Lung (tissue), 12 donors: ENCODE results near the gene CMKLR1. TPM values are rescaled to one million over a fixed set of nuclear protein-coding genes. Genes with fewer than 3 reads are reported as not detected.

Experiments
- ATAC-seq: fragments of 200-7000 bp; cut with Tn5 transposase; one replicate; pipeline ENCODE4 v1.9.1; 2020; ENCODE audit warnings: moderate number of reproducible peaks; ENCODE audit not compliant: insufficient read depth, low FRiP score
- DNase-seq, 3 donors: peaks; one replicate each; pipeline ENCODE4 v3.0.0-alpha.2; 2013 to 2017
- H3K27ac ChIP-seq, 2 donors: one replicate each; pipeline ENCODE4 v1.5.1; 2013; ENCODE audit warnings: mild to moderate bottlenecking in 2 of 2, moderate library complexity in 2 of 2, control low read depth in 1 of 2, inconsistent platforms in 1 of 2, low read depth in 1 of 2, low read length in 1 of 2
- H3K27me3 ChIP-seq, 3 donors: one replicate each; pipeline ENCODE4 v1.5.1; 2013; ENCODE audit warnings: low read length in 2 of 3; ENCODE audit not compliant: control insufficient read depth in 3 of 3, insufficient read depth in 3 of 3
- H3K36me3 ChIP-seq, 4 donors: one replicate each; pipeline ENCODE4 v1.5.1; 2013; ENCODE audit warnings: low read length in 4 of 4, mild to moderate bottlenecking in 1 of 4, moderate library complexity in 1 of 4; ENCODE audit not compliant: control insufficient read depth in 4 of 4, insufficient read depth in 4 of 4
- H3K4me1 ChIP-seq, 5 donors: one replicate each; pipeline ENCODE4 v1.5.1; 2013; ENCODE audit warnings: low read length in 5 of 5, mild to moderate bottlenecking in 2 of 5, moderate library complexity in 1 of 5; ENCODE audit not compliant: control insufficient read depth in 5 of 5, insufficient read depth in 5 of 5
- H3K4me3 ChIP-seq: one replicate; pipeline ENCODE4 v1.5.1; 2013; ENCODE audit warnings: mild to moderate bottlenecking, control low read depth, moderate library complexity
- H3K9ac ChIP-seq, 2 donors: one replicate each; pipeline ENCODE4 v1.5.1; 2013; ENCODE audit warnings: low read length in 2 of 2, control low read depth in 1 of 2; ENCODE audit not compliant: insufficient read depth in 1 of 2
- H3K9me3 ChIP-seq, 4 donors: one replicate each; pipeline ENCODE4 v1.5.1; 2013; ENCODE audit warnings: low read length in 3 of 4, mild to moderate bottlenecking in 1 of 4, moderate library complexity in 1 of 4; ENCODE audit not compliant: control insufficient read depth in 4 of 4, insufficient read depth in 3 of 4
- WGBS, 2 donors: extraction: QIAGEN DNeasy Blood & Tissue Kit; methylation state at CpG; one replicate each; pipeline ENCODE4 v1.1.7; 2013; 5-methylcytosine and 5-hydroxymethylcytosine counted together
- polyA plus RNA-seq, 2 donors: library from polyadenylated mRNA; stranded (reverse); fragments of 200-250 nt; gene quantifications; one replicate each; pipeline ENCODE4 v1.2.1, GENCODE V29; 2013
- total RNA-seq, 2 donors: library from RNA; depleted of rRNA in 1 of 2; stranded (reverse); fragments of >200 nt in 1 of 2; gene quantifications; one replicate each; pipeline ENCODE4 v1.2.1, GENCODE V29; 2014 to 2021
- TF ChIP-seq, protein P1 (sequence below): IDR thresholded peaks from 2 replicates; pipeline ENCODE4 v1.5.1; 2012; ENCODE audit warnings: mild to moderate bottlenecking; ENCODE audit errors: control extremely low read depth, extremely low read depth
- donor health status: control.
- donor health status: control.
- donor health status: Bipolar disorder and iron deficiency.
- donor health status: healthy.
- donor health status: DM: yes; HTN: yes; CAD: no.

Gene CMKLR1
- total and polyA plus RNA-seq, 4 donors, result 4.4 to 20.5 (median 17.5) TPM

GRCh38 chr12:108241986-108242703 lies 97.0 kb downstream of the CMKLR1 start:
- Histone ChIP-seq H3K9me3 (peaks cover 0 to 4% (median 2%) of the 10 kb centered on the region in 4 donors), H3K27me3 (peaks cover 0 to 6% (median 0%) of the 10 kb centered on the region in 3 donors), H3K4me1 (peaks cover 0 to 2% (median 0%) of the 10 kb centered on the region in 5 donors), H3K36me3 (no peaks in the 10 kb centered on the region), H3K9ac (no peak overlapping the region), H3K4me3 (no peak overlapping the region), H3K27ac (no peak overlapping the region)
- DNase-seq (peak in 1 of 3 donors; percentile 9), ATAC-seq (no peak)
- TF ChIP-seq, protein P1, sequence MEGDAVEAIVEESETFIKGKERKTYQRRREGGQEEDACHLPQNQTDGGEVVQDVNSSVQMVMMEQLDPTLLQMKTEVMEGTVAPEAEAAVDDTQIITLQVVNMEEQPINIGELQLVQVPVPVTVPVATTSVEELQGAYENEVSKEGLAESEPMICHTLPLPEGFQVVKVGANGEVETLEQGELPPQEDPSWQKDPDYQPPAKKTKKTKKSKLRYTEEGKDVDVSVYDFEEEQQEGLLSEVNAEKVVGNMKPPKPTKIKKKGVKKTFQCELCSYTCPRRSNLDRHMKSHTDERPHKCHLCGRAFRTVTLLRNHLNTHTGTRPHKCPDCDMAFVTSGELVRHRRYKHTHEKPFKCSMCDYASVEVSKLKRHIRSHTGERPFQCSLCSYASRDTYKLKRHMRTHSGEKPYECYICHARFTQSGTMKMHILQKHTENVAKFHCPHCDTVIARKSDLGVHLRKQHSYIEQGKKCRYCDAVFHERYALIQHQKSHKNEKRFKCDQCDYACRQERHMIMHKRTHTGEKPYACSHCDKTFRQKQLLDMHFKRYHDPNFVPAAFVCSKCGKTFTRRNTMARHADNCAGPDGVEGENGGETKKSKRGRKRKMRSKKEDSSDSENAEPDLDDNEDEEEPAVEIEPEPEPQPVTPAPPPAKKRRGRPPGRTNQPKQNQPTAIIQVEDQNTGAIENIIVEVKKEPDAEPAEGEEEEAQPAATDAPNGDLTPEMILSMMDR, result no peak
- WGBS, 2 donors, result 70 to 78% methylated on average over 10 of the region's 10 CpGs

GRCh38 chr12:108240928-108241327 lies 98.2 kb downstream of the CMKLR1 start:
- DNase-seq (no peak), ATAC-seq (no peak)
- Histone ChIP-seq H3K27me3 (no peaks in the 10 kb centered on the region), H3K36me3 (no peaks in the 10 kb centered on the region), H3K9ac (no peak overlapping the region), H3K9me3 (peaks cover 0 to 5% (median 2%) of the 10 kb centered on the region in 4 donors), H3K4me3 (no peak overlapping the region), H3K27ac (no peak overlapping the region), H3K4me1 (peaks cover 0 to 2% (median 0%) of the 10 kb centered on the region in 5 donors)
- 87 to 89% methylated on average over 4 of the region's 4 CpGs for WGBS, 2 donors
- TF ChIP-seq, protein P1, result no peak

DNA sequence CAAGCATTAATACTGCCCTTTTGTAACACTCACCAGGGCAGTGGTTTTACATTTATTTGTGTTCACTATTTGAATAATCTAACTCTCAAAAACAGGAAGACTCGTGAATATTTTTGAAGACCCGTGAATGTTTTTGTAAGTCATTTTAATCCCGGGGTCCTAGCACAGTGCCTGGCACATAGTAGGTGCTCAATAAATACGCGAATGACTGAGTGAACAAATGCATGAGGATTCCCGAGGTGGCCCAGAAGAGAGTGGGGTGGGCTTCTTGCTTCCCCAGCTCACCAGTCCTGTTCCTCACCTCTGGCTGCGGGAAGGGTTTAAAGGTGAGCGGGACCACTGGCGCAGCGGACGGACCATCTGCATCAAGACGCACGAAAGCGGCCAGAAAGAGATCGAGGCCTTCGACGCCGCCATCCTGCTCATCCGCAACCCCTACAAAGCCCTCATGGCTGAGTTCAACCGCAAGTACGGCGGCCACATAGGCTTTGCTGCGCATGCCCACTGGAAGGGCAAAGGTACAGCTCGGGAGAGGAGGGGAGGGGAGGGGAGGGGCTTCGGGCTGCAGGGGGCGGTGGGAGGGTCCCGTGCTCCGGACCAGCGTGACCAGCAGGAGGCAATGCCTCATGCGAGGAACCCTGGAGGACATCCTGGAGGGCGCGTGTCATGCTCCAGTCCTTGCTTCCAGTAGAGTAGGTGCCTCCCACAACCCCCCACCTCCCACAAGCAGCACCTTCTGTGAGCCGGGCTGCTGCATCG lies 98.9 kb downstream of the CMKLR1 start:
- peaks cover 0 to 2% (median 0%) of the 10 kb centered on the region in 5 donors for H3K4me1 ChIP-seq
- ATAC-seq (no peak), DNase-seq (no peak)
- H3K9me3 ChIP-seq, result peaks cover 0 to 5% (median 2%) of the 10 kb centered on the region in 4 donors
- H3K27ac ChIP-seq, result no peak overlapping the region
- no peaks in the 10 kb centered on the region for H3K27me3 ChIP-seq
- 46 to 58% methylated on average over 34 of the region's 34 CpGs for WGBS, 2 donors
- H3K9ac ChIP-seq, result no peak overlapping the region
- H3K36me3 ChIP-seq, result no peaks in the 10 kb centered on the region
- H3K4me3 ChIP-seq, result no peak overlapping the region
- TF ChIP-seq, protein P1, result no peak
